M059J (cell line): ENCODE results near the gene COL4A2. TPM values are rescaled to one million over a fixed set of nuclear protein-coding genes. Genes with fewer than 3 reads are reported as not detected.
A peak's percentile ranks its signal among the peaks of the same experiment; 100 is the strongest.

ENCODE experiments used
- DNase-seq: peaks from one replicate; pipeline ENCODE4 v3.0.0-alpha.2; 2012; ENCODE audit warnings: low read depth
- total RNA-seq: library from RNA; depleted of rRNA; stranded (reverse); fragments of >200 nt; shearing (Covaris generic); gene quantifications from 2 replicates; pipeline ENCODE4 v1.2.3, GENCODE V29; 2014

COL4A2 gene
- total RNA-seq, 1 experiment from 2014 or later, result 205 TPM

DNA sequence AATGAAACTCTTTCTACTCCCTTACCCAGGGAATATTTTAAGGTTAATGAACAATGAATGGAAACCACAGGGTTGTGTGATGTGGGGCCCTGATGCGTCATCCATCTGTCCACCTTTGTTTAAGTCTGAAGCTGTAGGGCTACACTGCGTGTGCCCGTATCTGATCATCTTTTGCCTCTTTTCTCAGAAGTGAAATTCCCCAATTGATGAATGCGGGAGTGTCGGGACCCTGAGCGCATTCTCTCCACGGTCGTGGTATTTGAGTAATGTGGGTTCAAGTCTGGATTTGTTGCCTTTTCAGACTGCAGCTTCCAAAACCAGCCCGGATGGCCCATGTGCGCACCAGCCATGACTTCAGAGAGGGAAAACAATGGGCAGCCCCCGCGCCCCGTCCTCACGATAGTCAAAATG is 112.3 kb downstream of the COL4A2 start:
- DNase-seq, result peak; percentile 75

DNA sequence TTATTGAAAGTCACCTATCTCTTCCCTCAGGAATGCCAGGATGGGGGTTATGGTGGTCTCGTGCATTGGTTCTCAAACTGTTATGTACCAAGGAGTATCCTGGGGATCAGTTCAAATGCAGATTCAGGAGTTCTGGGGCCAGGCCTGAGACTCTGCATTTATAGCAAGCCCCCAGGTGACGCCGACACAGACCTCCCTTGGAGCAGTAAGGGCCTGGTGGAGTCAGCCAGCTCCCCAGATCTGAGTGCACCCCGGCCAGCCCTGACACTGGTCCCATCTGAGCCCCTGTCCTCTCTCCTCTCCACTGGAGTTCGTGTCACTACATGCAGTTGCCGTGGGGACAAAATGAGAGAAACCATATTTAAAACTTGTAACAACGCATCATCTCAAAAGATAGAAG is 112.9 kb downstream of the COL4A2 start:
- no peak for DNase-seq

DNA sequence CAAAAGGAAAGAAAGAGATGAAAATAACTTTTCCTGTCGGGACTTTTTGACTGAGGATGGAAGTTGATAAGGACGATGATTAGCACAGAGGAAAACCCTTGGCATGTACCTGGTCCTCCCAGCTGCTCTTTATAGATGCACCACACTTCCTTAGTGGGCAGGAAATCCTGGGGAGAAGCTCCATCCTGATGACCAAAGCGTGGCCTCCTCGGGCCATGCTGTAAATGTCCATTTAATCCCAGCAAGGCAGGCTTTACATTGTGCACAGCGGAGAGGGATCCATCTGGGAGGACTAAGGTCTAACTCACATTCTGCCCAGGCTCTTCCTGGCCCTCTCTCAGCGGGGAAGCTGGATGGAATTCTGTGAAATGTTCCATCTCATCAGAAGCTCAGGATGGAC is 113.5 kb downstream of the COL4A2 start:
- no peak for DNase-seq

DNA sequence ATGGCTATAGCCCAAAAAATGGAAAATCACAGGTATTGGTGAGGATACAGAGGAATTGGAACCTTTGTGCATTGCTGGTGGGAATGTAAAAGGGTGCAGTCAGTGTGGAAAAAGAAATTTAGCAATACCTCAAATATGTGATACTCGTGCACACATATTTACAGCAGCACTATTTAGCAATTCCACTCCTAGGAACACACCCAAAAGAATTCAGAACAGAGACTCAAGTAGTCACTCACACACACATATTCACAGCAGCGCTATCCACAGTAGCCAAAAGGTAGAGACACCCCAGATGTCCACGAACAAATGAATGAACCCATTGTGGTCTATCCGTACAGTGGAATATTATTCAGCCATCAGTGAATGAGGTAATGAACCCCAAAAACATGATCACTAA is 114.0 kb downstream of the COL4A2 start:
- no peak for DNase-seq

GRCh38 chr13:110421696-110422385 is 114.8 kb downstream of the COL4A2 start:
- DNase-seq, result peak; percentile 55

DNA sequence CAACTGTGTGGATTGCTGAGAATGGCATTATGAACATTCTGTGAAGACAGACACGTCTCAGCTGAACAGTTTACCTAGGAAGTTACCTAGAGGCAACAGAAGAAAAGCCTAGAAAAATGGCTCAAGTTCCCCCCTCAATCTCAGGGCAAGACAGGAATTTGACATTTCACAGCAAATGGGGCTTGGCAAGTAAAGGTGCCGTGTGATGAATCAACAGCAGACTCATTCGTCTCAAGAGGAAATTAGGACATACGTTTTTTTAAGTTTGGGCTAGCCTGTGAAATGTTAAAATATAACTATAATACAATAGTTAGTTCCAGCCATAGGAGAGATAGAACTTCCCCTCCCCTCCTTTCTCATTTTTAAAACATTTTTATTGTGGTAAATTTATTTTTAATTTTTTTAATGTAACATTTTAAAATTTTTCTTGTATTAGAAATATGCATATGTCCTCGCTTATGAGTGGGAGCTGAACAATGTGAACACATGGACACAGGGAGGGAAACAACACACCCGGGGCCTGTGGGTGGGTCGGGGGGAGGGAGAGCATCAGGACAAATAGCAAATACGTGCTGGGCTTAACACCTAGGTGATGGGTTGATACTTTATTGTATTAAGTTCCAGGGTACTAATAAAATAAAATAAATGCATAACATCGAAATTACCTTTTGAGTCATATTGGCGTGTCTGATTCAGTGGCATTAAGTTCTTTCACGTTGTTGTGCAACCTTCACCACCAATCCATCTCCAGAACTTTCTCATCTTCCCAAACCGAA is 116.0 kb downstream of the COL4A2 start:
- no peak for DNase-seq

- DNase-seq, result no peak
Observed at GRCh38 chr13:110423689-110424302, 116.7 kb downstream of the COL4A2 start.

DNA sequence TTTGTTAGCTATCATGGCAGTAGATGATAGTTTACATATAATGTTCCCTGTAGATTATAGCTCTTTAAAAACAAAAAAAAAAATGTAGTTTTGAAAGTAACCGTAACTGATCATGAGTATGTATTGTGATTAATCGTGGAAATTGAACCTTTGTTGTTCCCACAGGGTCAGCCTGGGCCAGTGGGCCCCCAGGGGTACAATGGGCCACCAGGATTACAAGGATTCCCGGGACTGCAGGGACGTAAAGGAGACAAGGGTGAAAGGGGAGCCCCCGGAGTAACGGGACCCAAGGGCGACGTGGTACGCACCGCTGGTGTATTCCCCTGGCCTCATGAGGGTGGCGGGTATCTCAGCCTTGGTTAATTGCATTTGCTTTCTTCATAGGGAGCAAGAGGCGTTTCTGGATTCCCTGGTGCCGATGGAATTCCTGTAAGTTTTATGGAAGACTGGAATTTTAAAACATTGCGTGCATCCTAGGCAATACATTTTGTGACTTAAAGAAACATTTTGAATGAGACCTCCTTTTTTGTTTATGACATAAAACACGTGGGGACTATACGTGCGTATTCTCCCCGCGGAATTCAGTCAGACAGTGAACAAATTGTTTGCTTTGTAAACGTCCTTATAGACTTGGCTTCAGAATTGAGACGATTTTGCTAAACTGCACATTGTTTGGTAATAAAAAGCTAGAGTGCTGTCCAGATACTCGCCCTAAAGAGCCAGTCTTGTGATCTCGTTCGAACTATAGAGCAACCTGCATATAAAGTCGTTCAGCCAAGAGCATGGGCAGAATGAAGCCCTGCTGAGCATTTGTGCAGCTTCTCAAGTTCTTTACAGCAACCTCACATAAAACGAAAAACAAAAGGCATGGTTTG is 117.7 kb downstream of the COL4A2 start:
- no peak for DNase-seq

GRCh38 chr13:110425444-110425780 is 118.3 kb downstream of the COL4A2 start:
- DNase-seq, result peak; percentile 76

GRCh38 chr13:110426735-110427134 is 119.7 kb downstream of the COL4A2 start:
- no peak for DNase-seq

DNA sequence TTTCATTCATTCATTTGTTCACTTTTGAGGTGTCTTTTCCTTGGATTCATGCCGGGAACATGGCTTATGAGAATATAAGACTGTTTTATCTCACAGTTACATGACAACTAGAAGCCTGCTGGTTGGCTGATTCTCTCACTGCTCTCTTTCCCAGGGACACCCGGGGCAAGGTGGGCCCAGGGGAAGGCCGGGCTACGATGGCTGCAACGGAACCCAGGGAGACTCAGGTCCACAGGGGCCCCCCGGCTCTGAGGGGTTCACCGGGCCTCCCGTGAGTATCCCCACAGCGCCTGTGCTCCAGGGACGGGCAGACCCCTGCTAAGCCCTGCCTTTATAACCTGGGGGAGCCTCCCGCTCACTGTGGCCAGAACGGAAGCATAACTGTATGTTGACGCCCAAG is 121.2 kb downstream of the COL4A2 start:
- no peak for DNase-seq

GRCh38 chr13:110430391-110431336 is 123.6 kb downstream of the COL4A2 start:
- no peak for DNase-seq

DNA sequence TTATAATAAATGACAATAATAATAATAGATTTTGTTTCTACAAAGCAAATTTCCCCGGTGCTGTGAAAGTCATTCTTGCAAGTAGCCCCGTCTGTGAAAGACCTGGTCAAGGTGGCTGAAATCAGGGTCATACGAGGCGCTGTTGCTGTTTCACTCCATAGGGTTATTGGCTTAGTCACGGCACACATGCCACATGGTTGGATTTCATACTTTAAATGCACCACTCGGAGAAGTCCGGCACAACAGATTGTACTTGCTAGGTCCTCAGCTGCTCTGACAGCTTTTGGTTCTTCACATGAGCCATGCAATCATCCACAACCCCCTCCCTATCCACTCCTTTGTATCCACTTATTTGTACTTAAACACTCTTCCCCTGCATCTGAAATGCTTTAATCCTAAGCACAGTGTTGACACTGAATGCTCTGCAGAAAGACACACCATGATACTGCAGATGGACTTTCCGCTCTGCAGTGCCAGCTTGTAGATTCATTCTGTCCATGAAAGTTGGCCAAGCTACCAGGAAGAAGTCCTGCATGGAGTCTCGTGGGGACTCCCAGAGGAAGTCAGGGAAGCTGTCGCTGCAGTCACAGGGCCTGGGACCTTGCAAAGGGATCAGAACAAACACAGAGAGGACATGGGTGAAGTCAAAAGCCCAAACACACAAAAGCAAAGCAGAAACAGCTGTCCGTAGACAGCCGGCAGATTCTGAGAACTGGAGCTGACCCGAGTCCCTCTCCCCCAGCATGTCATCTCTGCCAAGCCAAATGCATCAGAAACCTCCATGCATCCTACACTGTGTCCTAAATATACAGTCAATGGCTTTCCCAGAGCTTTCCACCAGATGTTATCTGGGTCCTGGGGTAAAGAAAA is 124.6 kb downstream of the COL4A2 start:
- DNase-seq, result no peak

GRCh38 chr13:110432522-110432921 is 125.4 kb downstream of the COL4A2 start:
- DNase-seq, result no peak

- DNase-seq, result no peak
Observed at GRCh38 chr13:110433014-110433413, 125.9 kb downstream of the COL4A2 start.

DNA sequence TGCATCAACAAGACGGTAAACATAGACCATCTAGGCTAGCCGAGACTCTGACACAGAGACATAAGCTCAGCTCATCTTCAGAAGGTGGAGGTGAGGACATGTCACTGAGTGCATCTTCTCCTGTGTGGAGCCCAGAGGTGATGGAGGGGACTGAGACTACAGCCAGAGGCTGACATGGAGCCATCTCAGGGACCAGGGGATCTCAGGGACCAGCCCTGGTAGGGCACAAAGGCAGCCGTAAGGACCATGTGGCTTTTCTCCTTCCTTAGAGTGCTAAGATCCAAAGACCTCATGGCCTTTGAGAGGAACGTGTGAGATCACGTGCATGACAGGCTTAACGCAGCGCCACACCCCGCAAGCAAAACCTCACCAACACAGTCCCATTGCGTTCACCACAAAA is 127.5 kb downstream of the COL4A2 start:
- no peak for DNase-seq

DNA sequence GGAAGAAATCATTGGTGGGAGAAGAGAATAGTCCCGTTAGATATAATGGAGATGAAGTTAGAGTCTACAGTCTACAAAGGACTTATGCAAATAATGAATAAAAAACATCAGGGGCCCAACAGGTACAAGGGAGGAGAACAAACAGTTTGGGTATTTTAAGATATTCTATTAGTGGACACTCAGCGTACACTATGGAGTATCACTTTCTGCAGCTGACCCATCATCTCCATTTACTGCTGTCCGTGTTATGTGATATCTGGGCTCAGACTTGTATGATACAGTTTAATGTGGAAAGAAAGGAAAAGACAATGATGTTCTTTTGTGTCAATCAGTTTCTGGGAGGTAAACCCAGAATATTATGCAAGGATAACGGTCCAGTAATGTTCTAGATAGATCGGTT is 128.2 kb downstream of the COL4A2 start:
- DNase-seq, result no peak

DNA sequence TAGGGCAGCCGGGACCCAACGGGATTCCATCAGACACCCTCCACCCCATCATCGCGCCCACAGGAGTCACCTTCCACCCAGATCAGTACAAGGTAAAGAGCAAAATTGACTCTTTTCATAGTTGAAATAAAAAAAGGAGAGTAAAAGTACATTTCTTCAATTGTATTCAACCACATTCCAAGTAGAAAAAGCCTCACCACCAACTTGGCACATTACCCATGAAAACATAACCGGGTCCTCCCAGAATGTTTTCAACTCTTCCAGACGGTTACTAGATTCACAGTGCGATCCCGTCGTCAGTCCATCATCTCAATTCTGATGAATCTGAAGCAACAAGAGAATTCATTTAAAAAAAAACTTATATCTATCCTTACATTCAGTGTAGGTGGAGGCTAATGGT is 129.2 kb downstream of the COL4A2 start:
- DNase-seq, result no peak

DNA sequence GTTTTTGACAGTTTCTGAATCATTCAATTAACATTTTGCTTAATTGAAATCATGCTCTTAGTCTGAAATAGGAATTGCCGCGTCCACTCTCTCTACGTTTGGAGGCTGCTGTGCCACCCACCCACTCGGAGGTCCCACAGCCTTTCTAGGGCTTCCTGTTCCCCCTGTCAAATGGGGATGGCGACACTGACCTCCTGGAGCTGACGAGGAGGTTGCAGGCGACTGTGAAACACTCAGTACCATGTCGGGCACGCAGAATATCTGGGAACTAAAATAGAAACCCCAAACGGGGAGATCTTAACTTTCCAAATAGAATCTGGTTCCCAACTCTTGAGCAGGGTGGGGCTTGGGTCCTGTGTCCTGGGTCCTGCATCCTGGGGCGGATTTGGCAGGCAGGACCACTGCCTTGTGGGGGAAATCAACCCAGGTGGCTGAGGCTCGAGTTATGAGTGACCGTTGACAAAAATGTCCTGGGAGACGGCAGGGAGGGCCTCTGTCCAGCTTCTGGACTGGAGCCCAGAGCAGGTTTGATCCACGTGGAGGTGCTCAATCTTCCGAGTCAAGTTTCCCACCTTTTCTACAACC is 129.8 kb downstream of the COL4A2 start:
- DNase-seq, result no peak

DNA sequence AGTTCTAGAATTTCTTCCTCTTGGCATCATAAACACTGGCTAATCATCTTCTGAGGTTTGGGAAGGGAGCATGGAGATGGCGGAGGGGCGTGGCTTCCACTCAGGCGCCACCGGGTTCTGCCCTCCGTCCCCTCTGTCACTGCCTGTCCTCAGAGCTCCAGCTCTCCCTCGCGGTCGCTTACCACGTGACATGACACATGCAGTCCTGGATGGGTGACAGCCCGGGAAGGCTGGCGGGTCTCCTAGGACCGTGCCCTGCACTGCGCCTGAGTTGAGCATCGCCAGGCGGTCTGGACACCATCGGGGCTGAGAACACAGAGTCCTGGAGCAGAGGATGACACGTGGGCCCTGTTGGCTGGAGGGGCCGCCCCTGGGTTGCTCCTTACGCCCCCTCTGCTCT is 131.1 kb downstream of the COL4A2 start:
- DNase-seq, result no peak
